ENCODE measurements around the gene CCIN.
"Not testable (repeated sequence)": the region's sequence is repeated elsewhere in the genome, so short reads cannot be mapped to it uniquely, and the experiment has no call there.

DNA sequence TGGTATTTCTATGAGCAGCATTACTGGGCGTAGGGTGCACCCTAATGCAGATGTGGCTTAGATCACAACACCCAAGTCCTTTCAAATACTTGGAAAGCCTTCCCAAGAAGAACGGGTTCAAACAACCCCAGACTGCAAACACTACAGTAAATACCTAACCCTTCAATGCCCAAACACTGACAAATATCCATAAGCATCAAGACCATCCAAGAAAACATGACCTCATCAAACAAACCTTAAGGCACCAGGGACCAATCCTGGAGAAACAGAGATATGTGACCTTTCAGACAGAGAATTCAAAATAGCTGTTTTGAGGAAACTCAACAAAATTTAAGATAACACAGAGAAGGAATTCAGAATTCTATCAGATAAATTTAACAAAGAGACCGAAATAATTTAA is 6.0 kb downstream of the CCIN start:
- TF ChIP-seq, protein P1, sequence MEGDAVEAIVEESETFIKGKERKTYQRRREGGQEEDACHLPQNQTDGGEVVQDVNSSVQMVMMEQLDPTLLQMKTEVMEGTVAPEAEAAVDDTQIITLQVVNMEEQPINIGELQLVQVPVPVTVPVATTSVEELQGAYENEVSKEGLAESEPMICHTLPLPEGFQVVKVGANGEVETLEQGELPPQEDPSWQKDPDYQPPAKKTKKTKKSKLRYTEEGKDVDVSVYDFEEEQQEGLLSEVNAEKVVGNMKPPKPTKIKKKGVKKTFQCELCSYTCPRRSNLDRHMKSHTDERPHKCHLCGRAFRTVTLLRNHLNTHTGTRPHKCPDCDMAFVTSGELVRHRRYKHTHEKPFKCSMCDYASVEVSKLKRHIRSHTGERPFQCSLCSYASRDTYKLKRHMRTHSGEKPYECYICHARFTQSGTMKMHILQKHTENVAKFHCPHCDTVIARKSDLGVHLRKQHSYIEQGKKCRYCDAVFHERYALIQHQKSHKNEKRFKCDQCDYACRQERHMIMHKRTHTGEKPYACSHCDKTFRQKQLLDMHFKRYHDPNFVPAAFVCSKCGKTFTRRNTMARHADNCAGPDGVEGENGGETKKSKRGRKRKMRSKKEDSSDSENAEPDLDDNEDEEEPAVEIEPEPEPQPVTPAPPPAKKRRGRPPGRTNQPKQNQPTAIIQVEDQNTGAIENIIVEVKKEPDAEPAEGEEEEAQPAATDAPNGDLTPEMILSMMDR (IDR thresholded peaks at IDR 0.05; ENCODE audit: borderline replicate concordance, extremely low read depth, low read length, poor library complexity, severe bottlenecking): not testable (repeated sequence)
- TF ChIP-seq EZH2 (IDR thresholded peaks at IDR 0.05; ENCODE audit: borderline replicate concordance, low read depth, low read length, severe bottlenecking): not testable (repeated sequence)

Measured in DND-41 (cell line).